ENCODE results near the gene HIF1A. TPM values are rescaled to one million over a fixed set of nuclear protein-coding genes. Genes with fewer than 3 reads are reported as not detected.
A peak's percentile ranks its signal among the peaks of the same experiment; 100 is the strongest.

HIF1A gene
- total RNA-seq, 3 donors from 2014 or later: 66.9 to 112 (median 71.6) TPM

DNA sequence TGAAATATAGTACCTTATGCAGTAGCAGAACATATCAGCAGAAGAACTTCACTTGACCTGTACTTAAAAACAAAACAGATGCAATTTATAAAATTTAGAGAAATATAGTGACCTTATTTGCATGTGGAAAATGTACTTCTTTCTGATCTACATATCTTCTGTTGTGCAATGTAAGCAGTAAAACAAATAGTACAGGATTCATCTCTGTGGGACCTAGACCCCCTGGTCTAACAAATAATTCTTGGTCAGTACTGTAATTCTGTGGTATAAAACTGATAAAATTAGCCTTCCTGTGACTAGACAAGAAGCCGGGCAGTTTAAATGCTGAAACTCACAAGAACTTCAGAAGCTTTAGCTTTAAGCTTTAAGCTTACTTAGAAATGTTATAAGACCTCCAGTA, 21.6 kb downstream of the HIF1A start:
- no peak for DNase-seq
- ATAC-seq: no peak
- Histone ChIP-seq H3K4me1 (ENCODE audit: low read depth) (peaks cover 24% of the 10 kb centered on the region), H3K9me3 (no peaks in the 10 kb centered on the region), H3K4me3 (no peak overlapping the region), H3K36me3 (ENCODE audit: low read depth) (no peaks in the 10 kb centered on the region)
- intact Hi-C loops (cut with DNase I, micrococcal nuclease): no loop called here
- TF ChIP-seq, protein P1, sequence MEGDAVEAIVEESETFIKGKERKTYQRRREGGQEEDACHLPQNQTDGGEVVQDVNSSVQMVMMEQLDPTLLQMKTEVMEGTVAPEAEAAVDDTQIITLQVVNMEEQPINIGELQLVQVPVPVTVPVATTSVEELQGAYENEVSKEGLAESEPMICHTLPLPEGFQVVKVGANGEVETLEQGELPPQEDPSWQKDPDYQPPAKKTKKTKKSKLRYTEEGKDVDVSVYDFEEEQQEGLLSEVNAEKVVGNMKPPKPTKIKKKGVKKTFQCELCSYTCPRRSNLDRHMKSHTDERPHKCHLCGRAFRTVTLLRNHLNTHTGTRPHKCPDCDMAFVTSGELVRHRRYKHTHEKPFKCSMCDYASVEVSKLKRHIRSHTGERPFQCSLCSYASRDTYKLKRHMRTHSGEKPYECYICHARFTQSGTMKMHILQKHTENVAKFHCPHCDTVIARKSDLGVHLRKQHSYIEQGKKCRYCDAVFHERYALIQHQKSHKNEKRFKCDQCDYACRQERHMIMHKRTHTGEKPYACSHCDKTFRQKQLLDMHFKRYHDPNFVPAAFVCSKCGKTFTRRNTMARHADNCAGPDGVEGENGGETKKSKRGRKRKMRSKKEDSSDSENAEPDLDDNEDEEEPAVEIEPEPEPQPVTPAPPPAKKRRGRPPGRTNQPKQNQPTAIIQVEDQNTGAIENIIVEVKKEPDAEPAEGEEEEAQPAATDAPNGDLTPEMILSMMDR (IDR thresholded peaks at IDR 0.05): no peak

DNA sequence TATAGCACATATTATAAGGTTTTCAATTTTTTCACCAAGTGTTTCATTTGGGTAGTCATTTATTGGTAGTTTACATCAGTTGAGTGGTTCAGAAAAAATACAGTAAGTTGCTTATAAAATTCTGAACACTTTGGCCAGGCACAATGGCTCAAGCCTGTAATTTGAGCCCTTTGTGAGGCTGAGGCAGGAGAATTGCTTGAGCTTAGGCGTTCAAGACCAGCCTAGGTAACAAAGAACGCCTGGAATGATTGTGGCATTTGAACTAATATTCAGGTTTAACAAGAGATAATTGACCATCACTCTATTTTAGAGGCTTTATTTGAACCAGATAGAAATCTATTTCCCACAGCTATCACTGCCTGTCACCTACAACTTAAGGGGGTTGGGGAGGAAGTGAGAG, 22.7 kb downstream of the HIF1A start:
- intact Hi-C loops (cut with DNase I, micrococcal nuclease): no loop called here

DNA sequence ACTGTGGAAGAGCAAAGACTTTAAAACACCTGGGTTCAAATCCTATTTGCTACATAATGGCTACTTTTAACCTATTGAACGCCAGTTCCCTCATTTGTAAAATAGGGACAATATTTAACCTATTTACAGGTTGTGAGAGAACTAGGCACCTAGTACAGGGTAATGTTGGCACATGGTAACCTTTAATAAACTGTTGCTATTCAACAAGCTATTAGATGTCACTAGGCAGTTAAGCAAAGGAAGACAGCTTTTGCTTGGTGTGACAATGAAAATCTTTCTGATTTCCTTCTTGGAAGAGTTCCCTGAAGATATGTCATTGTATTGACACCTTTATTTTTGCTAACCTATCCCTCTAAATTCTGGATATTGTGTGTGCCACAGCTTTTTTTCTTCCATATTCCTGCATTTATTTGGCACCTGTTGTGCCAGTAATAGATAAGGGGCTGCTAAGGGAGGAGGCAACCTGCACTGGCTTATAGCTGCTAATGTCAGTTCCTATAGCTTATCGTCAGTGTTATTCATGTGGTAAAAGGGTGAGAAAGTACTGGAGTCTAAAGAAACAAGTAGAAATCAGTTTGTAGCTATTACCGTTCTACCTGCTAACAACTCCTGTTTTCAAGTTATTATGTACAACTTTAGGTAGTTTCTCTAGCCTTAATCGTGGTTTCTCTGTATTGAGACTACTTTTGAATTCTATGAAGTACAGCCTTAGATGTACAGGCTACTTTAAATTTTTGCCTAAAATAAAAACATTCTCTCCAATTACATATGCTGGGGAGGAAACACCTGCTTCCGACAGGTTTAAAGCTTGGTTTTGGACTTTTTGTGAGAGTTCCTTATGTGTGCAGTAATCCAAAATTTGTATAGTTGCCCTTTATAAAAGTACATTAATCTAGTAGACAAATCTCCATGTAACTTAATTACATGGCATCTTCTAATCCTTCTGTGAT, 24.3 kb downstream of the HIF1A start:
- no peak for DNase-seq
- Histone ChIP-seq H3K36me3 (ENCODE audit: low read depth) (no peaks in the 10 kb centered on the region), H3K9me3 (no peaks in the 10 kb centered on the region), H3K4me3 (no peak overlapping the region), H3K4me1 (ENCODE audit: low read depth) (peaks cover 24% of the 10 kb centered on the region)
- ATAC-seq: peak; percentile 43
- intact Hi-C loops (cut with DNase I, micrococcal nuclease): loop anchor here in 1 of 2 donors (10.0 kb wide), 1 partner anchor 255 kb away; no protein-coding TSS in a partner anchor
- TF ChIP-seq, protein P1 (IDR thresholded peaks at IDR 0.05): no peak

More for the DNA sequence above, 22.7 kb downstream of the HIF1A start:
- ATAC-seq (no peak), DNase-seq (no peak)
- H3K4me1 ChIP-seq (ENCODE audit: low read depth): peaks cover 24% of the 10 kb centered on the region
- TF ChIP-seq, protein P1 (IDR thresholded peaks at IDR 0.05): no peak
- H3K4me3 ChIP-seq: no peak overlapping the region
- no peaks in the 10 kb centered on the region for H3K9me3 ChIP-seq
- no peaks in the 10 kb centered on the region for H3K36me3 ChIP-seq (ENCODE audit: low read depth)

DNA sequence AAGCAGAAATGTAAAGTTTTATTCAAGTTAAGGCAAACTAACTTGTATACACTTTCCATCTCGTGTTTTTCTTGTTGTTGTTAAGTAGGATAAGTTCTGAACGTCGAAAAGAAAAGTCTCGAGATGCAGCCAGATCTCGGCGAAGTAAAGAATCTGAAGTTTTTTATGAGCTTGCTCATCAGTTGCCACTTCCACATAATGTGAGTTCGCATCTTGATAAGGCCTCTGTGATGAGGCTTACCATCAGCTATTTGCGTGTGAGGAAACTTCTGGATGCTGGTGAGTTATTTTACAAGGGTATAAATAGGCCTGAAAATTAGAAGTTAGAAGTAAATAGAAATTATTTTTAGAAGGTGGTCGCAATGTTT, 25.0 kb downstream of the HIF1A start:
- peaks cover 20% of the 10 kb centered on the region for H3K4me1 ChIP-seq (ENCODE audit: low read depth)
- DNase-seq (no peak), ATAC-seq (peak; percentile 29)
- no peaks in the 10 kb centered on the region for H3K36me3 ChIP-seq (ENCODE audit: low read depth)
- intact Hi-C loops (cut with DNase I, micrococcal nuclease): loop anchor here in 1 of 2 donors (10.0 kb wide), 1 partner anchor 255 kb away; no protein-coding TSS in a partner anchor
- no peaks in the 10 kb centered on the region for H3K9me3 ChIP-seq
- TF ChIP-seq, protein P1 (IDR thresholded peaks at IDR 0.05): no peak
- no peak overlapping the region for H3K4me3 ChIP-seq

DNA sequence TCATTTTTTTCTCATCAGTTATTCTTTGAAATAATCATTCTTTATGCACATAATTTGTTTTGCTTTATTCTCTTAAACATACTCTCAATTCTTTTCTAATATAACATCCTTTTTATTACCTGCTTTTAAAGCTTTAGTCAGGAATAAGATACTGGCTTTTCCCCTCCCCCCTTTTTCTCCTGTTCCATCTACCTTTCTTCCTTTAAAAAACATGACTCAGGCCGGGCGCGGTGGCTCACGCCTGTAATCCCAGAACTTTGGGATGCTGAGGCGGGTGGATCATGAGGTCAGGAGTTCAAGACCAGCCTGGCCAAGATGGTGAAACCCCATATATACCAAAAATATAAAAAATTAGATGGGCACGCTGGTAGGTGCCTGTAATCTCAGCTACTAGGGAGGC, 25.4 kb downstream of the HIF1A start:
- Histone ChIP-seq H3K36me3 (ENCODE audit: low read depth) (no peaks in the 10 kb centered on the region), H3K4me3 (no peak overlapping the region), H3K4me1 (ENCODE audit: low read depth) (peaks cover 20% of the 10 kb centered on the region), H3K9me3 (no peaks in the 10 kb centered on the region)
- peak in 1 of 3 donors; percentile 28 for DNase-seq
- intact Hi-C loops (cut with DNase I, micrococcal nuclease): loop anchor here in 1 of 2 donors (10.0 kb wide), 1 partner anchor 256 kb away; no protein-coding TSS in a partner anchor
- TF ChIP-seq, protein P1 (IDR thresholded peaks at IDR 0.05): no peak
- peak; percentile 26 for ATAC-seq

Data from mucosa of descending colon (tissue), 3 donors.